ENCODE results near the gene MIGA1. TPM values are rescaled to one million over a fixed set of nuclear protein-coding genes. Genes with fewer than 3 reads are reported as not detected.

Gene MIGA1
- total and polyA plus RNA-seq, 2 of the 13 experiments (the other 11 are each of a cell fraction or from before 2014, with no cell fraction given) = 3.8 to 6.6 TPM

- no peak for TF ChIP-seq SOX13 (IDR thresholded peaks at IDR 0.05)
- TF ChIP-seq SOX13 (CRISPR knock-in tag; conservative IDR thresholded peaks at IDR 0.05 in 1 of 2, IDR thresholded peaks at IDR 0.05 in 1 of 2) = peak in 1 of 2 experiments; percentile 10; a peak in 1 of 4 replicates
- no peak for TF ChIP-seq NKX3-1 (CRISPR knock-in tag; IDR thresholded peaks at IDR 0.05)
- TF ChIP-seq ZSCAN21 (CRISPR knock-in tag; IDR thresholded peaks at IDR 0.05; ENCODE audit: borderline replicate concordance) = no peak
- no peak for TF ChIP-seq ARID2 (CRISPR knock-in tag; IDR thresholded peaks at IDR 0.05; ENCODE audit: borderline replicate concordance)
- 0 out of 2 replicates have a peak, but pooled peaks have one; percentile 14 for TF ChIP-seq FOXA3 (CRISPR knock-in tag; IDR thresholded peaks at IDR 0.05)
- TF ChIP-seq TBX2 (CRISPR knock-in tag; IDR thresholded peaks at IDR 0.05; ENCODE audit: borderline replicate concordance) = peak; percentile 70; the same call in 1 of the 2 replicates
- no peak for TF ChIP-seq ZNF17 (CRISPR knock-in tag; IDR thresholded peaks at IDR 0.05)
- no peak for TF ChIP-seq ZNF343 (CRISPR knock-in tag; IDR thresholded peaks at IDR 0.05)
- TF ChIP-seq, protein P1, sequence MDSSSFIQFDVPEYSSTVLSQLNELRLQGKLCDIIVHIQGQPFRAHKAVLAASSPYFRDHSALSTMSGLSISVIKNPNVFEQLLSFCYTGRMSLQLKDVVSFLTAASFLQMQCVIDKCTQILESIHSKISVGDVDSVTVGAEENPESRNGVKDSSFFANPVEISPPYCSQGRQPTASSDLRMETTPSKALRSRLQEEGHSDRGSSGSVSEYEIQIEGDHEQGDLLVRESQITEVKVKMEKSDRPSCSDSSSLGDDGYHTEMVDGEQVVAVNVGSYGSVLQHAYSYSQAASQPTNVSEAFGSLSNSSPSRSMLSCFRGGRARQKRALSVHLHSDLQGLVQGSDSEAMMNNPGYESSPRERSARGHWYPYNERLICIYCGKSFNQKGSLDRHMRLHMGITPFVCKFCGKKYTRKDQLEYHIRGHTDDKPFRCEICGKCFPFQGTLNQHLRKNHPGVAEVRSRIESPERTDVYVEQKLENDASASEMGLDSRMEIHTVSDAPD (CRISPR knock-in tag; IDR thresholded peaks at IDR 0.05) = no peak
- no peak for TF ChIP-seq GPN1 (CRISPR knock-in tag; IDR thresholded peaks at IDR 0.05; ENCODE audit: borderline replicate concordance)
- no peak for TF ChIP-seq ARID3A (IDR thresholded peaks at IDR 0.05; ENCODE audit: low read depth, low read length)
- no peak for TF ChIP-seq ATF1 (CRISPR knock-in tag; IDR thresholded peaks at IDR 0.05)
- TF ChIP-seq ZKSCAN5 (CRISPR knock-in tag; IDR thresholded peaks at IDR 0.05) = no peak
- TF ChIP-seq ZBTB14 (CRISPR knock-in tag; IDR thresholded peaks at IDR 0.05) = no peak
- 0 out of 2 replicates have a peak, but pooled peaks have one; percentile 26 for TF ChIP-seq SOX5 (CRISPR knock-in tag; IDR thresholded peaks at IDR 0.05; ENCODE audit: borderline replicate concordance)
- TF ChIP-seq, protein P2, sequence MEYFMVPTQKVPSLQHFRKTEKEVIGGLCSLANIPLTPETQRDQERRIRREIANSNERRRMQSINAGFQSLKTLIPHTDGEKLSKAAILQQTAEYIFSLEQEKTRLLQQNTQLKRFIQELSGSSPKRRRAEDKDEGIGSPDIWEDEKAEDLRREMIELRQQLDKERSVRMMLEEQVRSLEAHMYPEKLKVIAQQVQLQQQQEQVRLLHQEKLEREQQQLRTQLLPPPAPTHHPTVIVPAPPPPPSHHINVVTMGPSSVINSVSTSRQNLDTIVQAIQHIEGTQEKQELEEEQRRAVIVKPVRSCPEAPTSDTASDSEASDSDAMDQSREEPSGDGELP (IDR thresholded peaks at IDR 0.05; ENCODE audit: borderline replicate concordance, low read depth) = peak; percentile 83
- no peak for TF ChIP-seq SP1 (IDR thresholded peaks at IDR 0.05)
- TF ChIP-seq SP1 (CRISPR knock-in tag; IDR thresholded peaks at IDR 0.05) = no peak
- no peak for TF ChIP-seq KLF15 (CRISPR knock-in tag; IDR thresholded peaks at IDR 0.05; ENCODE audit: borderline replicate concordance)
- TF ChIP-seq RFX1 (IDR thresholded peaks at IDR 0.05) = no peak
- TF ChIP-seq ZFP82 (CRISPR knock-in tag; IDR thresholded peaks at IDR 0.05; ENCODE audit: borderline replicate concordance) = no peak
- TF ChIP-seq SAP130 (CRISPR knock-in tag; IDR thresholded peaks at IDR 0.05; ENCODE audit: low read depth) = peak; percentile 62
- peak; percentile 8; the same call in 1 of the 2 replicates for TF ChIP-seq HNF4A (CRISPR knock-in tag; IDR thresholded peaks at IDR 0.05)
- TF ChIP-seq ZNF720 (CRISPR knock-in tag; IDR thresholded peaks at IDR 0.05) = no peak
- TF ChIP-seq THYN1 (CRISPR knock-in tag; IDR thresholded peaks at IDR 0.05; ENCODE audit: borderline replicate concordance, low read depth) = no peak
- no peak for TF ChIP-seq NFYC (CRISPR knock-in tag; IDR thresholded peaks at IDR 0.05)
Measured at GRCh38 chr1:77796695-77797405, 17.4 kb downstream of the MIGA1 start (continued).

Measured in HepG2 (cell line).